ENCODE results near the gene CCNJL. TPM values are rescaled to one million over a fixed set of nuclear protein-coding genes. Genes with fewer than 3 reads are reported as not detected.

CCNJL gene
- total RNA-seq, 6 experiments from 2014 or later, result not detected

DNA sequence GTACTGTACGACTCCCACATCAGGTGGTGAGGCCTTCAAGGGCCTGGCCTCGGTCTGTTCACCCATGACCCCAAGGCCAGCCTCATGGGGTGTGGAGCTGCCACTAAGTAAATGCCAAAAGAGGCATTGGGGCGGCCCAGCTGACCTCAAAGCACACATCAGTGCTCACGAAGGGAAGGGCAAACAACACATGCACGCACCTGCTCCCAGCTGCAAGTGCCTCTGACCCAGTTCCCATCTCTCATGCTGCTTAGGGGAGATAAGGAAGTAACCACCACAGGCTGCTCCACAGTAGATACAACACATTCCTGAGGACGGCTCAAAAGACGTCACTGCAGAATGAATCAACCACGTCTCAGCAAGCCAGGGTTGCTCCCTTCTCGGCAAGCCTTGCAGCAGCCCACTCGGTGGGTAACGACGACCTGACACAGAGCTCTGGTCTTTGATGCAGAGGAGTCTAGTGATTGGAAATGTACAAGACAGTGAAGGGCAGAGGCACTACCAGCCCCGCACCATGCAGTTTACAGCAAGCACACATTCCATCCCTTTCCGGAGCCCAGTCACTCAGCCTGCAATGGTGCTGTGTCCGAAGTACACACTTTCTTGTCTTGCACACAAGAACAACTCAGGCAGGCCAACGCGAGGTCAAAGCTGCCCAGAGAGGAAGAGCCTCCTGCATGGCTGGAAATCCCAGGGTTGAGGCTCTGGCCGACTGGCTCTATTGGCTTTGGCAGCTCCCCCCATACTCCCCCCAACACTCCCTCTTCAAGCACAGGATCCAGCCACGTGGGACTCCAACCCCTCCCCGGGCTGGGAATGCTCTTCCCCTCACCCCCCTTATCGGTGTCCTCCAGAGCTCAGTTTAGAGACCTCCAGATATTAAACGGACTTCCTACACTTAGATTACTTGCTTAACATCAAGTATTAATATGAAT lies 51.2 kb downstream of the CCNJL start:
- no peak overlapping the region for H3K27ac Mint-ChIP-seq
- H3K4me3 Mint-ChIP-seq, result no peak overlapping the region
- TF ChIP-seq, protein P1, sequence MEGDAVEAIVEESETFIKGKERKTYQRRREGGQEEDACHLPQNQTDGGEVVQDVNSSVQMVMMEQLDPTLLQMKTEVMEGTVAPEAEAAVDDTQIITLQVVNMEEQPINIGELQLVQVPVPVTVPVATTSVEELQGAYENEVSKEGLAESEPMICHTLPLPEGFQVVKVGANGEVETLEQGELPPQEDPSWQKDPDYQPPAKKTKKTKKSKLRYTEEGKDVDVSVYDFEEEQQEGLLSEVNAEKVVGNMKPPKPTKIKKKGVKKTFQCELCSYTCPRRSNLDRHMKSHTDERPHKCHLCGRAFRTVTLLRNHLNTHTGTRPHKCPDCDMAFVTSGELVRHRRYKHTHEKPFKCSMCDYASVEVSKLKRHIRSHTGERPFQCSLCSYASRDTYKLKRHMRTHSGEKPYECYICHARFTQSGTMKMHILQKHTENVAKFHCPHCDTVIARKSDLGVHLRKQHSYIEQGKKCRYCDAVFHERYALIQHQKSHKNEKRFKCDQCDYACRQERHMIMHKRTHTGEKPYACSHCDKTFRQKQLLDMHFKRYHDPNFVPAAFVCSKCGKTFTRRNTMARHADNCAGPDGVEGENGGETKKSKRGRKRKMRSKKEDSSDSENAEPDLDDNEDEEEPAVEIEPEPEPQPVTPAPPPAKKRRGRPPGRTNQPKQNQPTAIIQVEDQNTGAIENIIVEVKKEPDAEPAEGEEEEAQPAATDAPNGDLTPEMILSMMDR (IDR thresholded peaks at IDR 0.05), result no peak
- H3K36me3 Mint-ChIP-seq (ENCODE audit: low read depth), result no peaks in the 10 kb centered on the region
- H3K27me3 Mint-ChIP-seq (ENCODE audit: insufficient read depth), result peaks cover 14% of the 10 kb centered on the region
- no peak for DNase-seq
- no peaks in the 10 kb centered on the region for H3K9me3 Mint-ChIP-seq
- H3K4me1 Mint-ChIP-seq (ENCODE audit: low read depth), result peaks cover 14% of the 10 kb centered on the region

DNA sequence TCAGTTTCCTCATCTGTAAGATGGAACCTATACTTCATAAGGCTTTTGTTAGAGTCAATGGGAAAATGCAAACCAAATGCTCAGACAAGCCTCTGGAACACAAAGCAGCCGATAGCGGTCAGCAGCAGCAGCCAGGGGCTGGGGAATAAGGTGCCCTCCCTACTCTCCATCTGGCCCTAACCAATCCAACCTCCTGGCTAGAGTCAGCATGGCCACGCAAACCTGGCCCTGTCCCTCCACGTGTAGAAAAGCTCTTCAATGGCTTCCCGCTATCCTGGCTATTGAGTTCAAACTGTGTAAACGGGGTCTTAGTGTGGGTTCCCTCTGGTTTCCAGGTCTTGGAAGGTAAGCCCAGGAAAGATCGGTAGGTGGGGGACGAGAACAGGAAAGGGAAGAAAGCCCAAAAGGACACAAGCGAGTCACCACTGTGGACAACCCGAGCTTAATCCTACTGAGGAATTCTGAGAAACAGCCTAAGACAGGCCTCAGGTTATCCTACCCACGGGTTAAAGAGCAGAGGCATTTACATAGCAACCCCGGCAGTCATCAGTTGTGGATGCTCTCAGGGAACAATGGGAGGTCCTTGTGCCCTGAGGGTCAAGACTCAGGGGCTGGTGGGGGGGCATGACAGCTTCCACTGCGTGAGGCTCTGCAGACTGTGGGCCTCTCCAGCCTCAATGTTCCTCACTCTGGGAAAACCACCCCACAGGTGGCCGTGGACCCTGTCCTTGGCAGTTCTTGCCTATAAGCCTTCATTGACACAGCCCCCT lies 52.2 kb downstream of the CCNJL start:
- H3K36me3 Mint-ChIP-seq (ENCODE audit: low read depth), result no peaks in the 10 kb centered on the region
- no peak overlapping the region for H3K27ac Mint-ChIP-seq
- TF ChIP-seq, protein P1 (IDR thresholded peaks at IDR 0.05), result no peak
- no peaks in the 10 kb centered on the region for H3K9me3 Mint-ChIP-seq
- peaks cover 14% of the 10 kb centered on the region for H3K4me1 Mint-ChIP-seq (ENCODE audit: low read depth)
- peaks cover 13% of the 10 kb centered on the region for H3K27me3 Mint-ChIP-seq (ENCODE audit: insufficient read depth)
- no peak overlapping the region for H3K4me3 Mint-ChIP-seq
- no peak for DNase-seq

GRCh38 chr5:160259341-160259740 lies 53.0 kb downstream of the CCNJL start:
- no peak for DNase-seq
- H3K4me1 Mint-ChIP-seq (ENCODE audit: low read depth), result peaks cover 14% of the 10 kb centered on the region
- TF ChIP-seq, protein P1 (IDR thresholded peaks at IDR 0.05), result no peak
- H3K27ac Mint-ChIP-seq, result no peak overlapping the region
- H3K36me3 Mint-ChIP-seq (ENCODE audit: low read depth), result no peaks in the 10 kb centered on the region
- H3K9me3 Mint-ChIP-seq, result no peaks in the 10 kb centered on the region
- H3K4me3 Mint-ChIP-seq, result no peak overlapping the region
- H3K27me3 Mint-ChIP-seq (ENCODE audit: insufficient read depth), result peaks cover 13% of the 10 kb centered on the region

- TF ChIP-seq, protein P1 (IDR thresholded peaks at IDR 0.05), result no peak
- Mint-ChIP-seq H3K4me3 (no peak overlapping the region), H3K4me1 (ENCODE audit: low read depth) (no peaks in the 10 kb centered on the region), H3K27ac (no peak overlapping the region), H3K27me3 (ENCODE audit: insufficient read depth) (peaks cover 16% of the 10 kb centered on the region), H3K9me3 (no peaks in the 10 kb centered on the region), H3K36me3 (ENCODE audit: low read depth) (no peaks in the 10 kb centered on the region)
- no peak for DNase-seq
These were observed 57.7 kb downstream of the CCNJL start for GRCh38 chr5:160254706-160255105.

DNA sequence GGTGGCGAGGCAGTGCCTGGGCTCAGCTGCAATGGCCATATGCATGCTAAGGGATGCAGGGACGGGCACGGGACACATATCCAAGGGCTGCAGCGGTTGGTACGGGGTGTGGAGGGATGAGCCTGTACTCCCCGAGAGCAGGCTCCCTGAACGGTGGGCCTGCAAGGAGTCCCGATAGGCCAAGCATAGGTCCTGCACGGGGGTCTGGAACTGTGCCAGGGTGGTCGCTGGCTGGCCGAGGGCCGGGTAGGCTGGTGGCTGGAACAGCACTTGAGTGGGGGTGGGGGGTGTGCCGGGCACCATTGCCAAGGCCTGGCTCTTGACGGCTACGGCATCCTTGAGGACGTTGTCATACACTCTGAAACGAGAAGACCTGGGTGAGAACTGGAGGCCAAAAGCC lies 58.9 kb downstream of the CCNJL start:
- Mint-ChIP-seq H3K27ac (no peak overlapping the region), H3K36me3 (ENCODE audit: low read depth) (no peaks in the 10 kb centered on the region), H3K4me1 (ENCODE audit: low read depth) (no peaks in the 10 kb centered on the region), H3K4me3 (no peak overlapping the region), H3K27me3 (ENCODE audit: insufficient read depth) (peaks cover 14% of the 10 kb centered on the region), H3K9me3 (no peaks in the 10 kb centered on the region)
- TF ChIP-seq, protein P1 (IDR thresholded peaks at IDR 0.05), result no peak
- no peak for DNase-seq

Data from HFFc6 (cell line).